Tibial nerve (tissue), 4 donors: ENCODE results near the gene HSH2D.

Source experiments
- EP300 ChIP-seq, 2 donors: sonication (generic); formaldehyde crosslinking; IDR thresholded peaks; one replicate each; pipeline ENCODE4 v1.6.1; 2017; ENCODE audit warnings: antibody characterized with exemption in 2 of 2, mild to moderate bottlenecking in 1 of 2
- POLR2A ChIP-seq, 2 donors: fragments of 450-650 bp; IDR thresholded peaks; one replicate each; pipeline ENCODE4 v1.6.1; 2017; ENCODE audit warnings: antibody characterized with exemption in 2 of 2, mild to moderate bottlenecking in 2 of 2, moderate library complexity in 2 of 2
- TF ChIP-seq, protein P1 (sequence below), 5 experiments: fragments of 200-600 bp in 3 of 5; fragments of 450-650 bp in 2 of 5; sonication (generic) in 3 of 5; IDR thresholded peaks; one replicate each; pipeline ENCODE4 v1.5.1; 2016 to 2019; ENCODE audit warnings: antibody characterized with exemption in 5 of 5, mild to moderate bottlenecking in 3 of 5, moderate library complexity in 2 of 5

DNA sequence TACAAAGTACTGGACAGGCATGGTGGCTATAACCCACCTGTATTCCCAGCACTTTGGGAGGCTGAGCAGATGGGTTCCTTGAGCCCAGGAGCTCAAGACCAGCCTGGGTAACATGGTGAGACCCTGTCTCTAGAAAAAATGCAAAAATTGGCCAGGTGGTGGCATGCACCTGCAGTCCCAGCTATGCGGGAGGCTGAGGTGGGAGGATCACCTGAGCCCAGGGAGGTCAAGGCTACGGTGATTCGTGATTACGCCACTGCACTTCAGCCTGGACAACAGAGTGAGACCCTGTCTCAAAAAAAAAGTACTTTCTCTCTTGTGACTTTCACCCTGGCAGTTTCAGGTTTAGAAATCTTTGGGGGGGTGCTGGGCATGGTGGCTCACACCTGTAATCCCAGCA lies 43.0 kb upstream of the HSH2D start:
- TF ChIP-seq, protein P1, sequence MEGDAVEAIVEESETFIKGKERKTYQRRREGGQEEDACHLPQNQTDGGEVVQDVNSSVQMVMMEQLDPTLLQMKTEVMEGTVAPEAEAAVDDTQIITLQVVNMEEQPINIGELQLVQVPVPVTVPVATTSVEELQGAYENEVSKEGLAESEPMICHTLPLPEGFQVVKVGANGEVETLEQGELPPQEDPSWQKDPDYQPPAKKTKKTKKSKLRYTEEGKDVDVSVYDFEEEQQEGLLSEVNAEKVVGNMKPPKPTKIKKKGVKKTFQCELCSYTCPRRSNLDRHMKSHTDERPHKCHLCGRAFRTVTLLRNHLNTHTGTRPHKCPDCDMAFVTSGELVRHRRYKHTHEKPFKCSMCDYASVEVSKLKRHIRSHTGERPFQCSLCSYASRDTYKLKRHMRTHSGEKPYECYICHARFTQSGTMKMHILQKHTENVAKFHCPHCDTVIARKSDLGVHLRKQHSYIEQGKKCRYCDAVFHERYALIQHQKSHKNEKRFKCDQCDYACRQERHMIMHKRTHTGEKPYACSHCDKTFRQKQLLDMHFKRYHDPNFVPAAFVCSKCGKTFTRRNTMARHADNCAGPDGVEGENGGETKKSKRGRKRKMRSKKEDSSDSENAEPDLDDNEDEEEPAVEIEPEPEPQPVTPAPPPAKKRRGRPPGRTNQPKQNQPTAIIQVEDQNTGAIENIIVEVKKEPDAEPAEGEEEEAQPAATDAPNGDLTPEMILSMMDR (IDR thresholded peaks at IDR 0.05), result no peak
- TF ChIP-seq POLR2A (IDR thresholded peaks at IDR 0.05) (no peak), EP300 (IDR thresholded peaks at IDR 0.05) (no peak)
